ENCODE measurements around the gene CNOT2. TPM values are rescaled to one million over a fixed set of nuclear protein-coding genes. Genes with fewer than 3 reads are reported as not detected.

CNOT2 gene
- total RNA-seq, 4 donors from 2014 or later, result 64.1 to 107 (median 71.6) TPM

GRCh38 chr12:70306676-70307075 is 63.4 kb downstream of the CNOT2 start:
- in situ Hi-C loops (cut with MboI; ENCODE audit: low sequenced_read_pairs in 4 of 4) (no loop called here), intact Hi-C loops (cut with DNase I; ENCODE audit: low total_unique reads) (no loop called here)
- ATAC-seq (no peak), DNase-seq (no peak)
- no peaks in the 10 kb centered on the region for H3K27me3 ChIP-seq
- TF ChIP-seq POLR2A (IDR thresholded peaks at IDR 0.05), result no peak
- H3K27ac ChIP-seq, result no peak overlapping the region
- no peak overlapping the region for H3K4me3 ChIP-seq
- peaks cover 5 to 20% of the 10 kb centered on the region in 2 donors for H3K4me1 ChIP-seq
- no peaks in the 10 kb centered on the region for H3K9me3 ChIP-seq
- peaks cover 0 to under 1% of the 10 kb centered on the region in 2 donors for H3K36me3 ChIP-seq

GRCh38 chr12:70307868-70308267 is 64.6 kb downstream of the CNOT2 start:
- H3K36me3 ChIP-seq, result peaks cover 0 to 4% of the 10 kb centered on the region in 2 donors
- peaks cover 5 to 20% of the 10 kb centered on the region in 2 donors for H3K4me1 ChIP-seq
- no peak for ATAC-seq
- no peaks in the 10 kb centered on the region for H3K27me3 ChIP-seq
- intact Hi-C loops (cut with DNase I; ENCODE audit: low total_unique reads), result no loop called here
- no peak overlapping the region for H3K4me3 ChIP-seq
- H3K27ac ChIP-seq, result no peak overlapping the region
- DNase-seq, result no peak
- TF ChIP-seq CTCF (IDR thresholded peaks at IDR 0.05 in 4 of 5, conservative IDR thresholded peaks at IDR 0.05 in 1 of 5) (no peak), POLR2A (IDR thresholded peaks at IDR 0.05) (no peak)
- in situ Hi-C loops (cut with MboI; ENCODE audit: low sequenced_read_pairs in 4 of 4), result no loop called here
- no peaks in the 10 kb centered on the region for H3K9me3 ChIP-seq

- intact Hi-C loops (cut with DNase I; ENCODE audit: low total_unique reads), result no loop called here
- ATAC-seq (no peak), DNase-seq (no peak)
- H3K36me3 ChIP-seq, result peaks cover 0 to 4% of the 10 kb centered on the region in 2 donors
- in situ Hi-C loops (cut with MboI; ENCODE audit: low sequenced_read_pairs in 4 of 4), result no loop called here
- no peak for TF ChIP-seq CTCF (IDR thresholded peaks at IDR 0.05 in 4 of 5, conservative IDR thresholded peaks at IDR 0.05 in 1 of 5)
- TF ChIP-seq POLR2A (IDR thresholded peaks at IDR 0.05), result no peak
- H3K4me1 ChIP-seq, result peaks cover 5 to 13% of the 10 kb centered on the region in 2 donors
- H3K4me3 ChIP-seq, result no peak overlapping the region
- no peaks in the 10 kb centered on the region for H3K27me3 ChIP-seq
- H3K27ac ChIP-seq, result no peak overlapping the region
- no peaks in the 10 kb centered on the region for H3K9me3 ChIP-seq
Observed at GRCh38 chr12:70309348-70309747, 66.1 kb downstream of the CNOT2 start.

GRCh38 chr12:70314145-70314544 is 70.9 kb downstream of the CNOT2 start:
- no peak overlapping the region for H3K4me3 ChIP-seq
- H3K4me1 ChIP-seq, result peaks cover 0 to 5% of the 10 kb centered on the region in 2 donors
- ATAC-seq (no peak), DNase-seq (no peak)
- no peaks in the 10 kb centered on the region for H3K9me3 ChIP-seq
- intact Hi-C loops (cut with DNase I; ENCODE audit: low total_unique reads), result loop anchor here (10.0 kb wide), 1 partner anchor 69 kb away; the partner anchor contains the start of gene CNOT2
- in situ Hi-C loops (cut with MboI; ENCODE audit: low sequenced_read_pairs in 4 of 4), result no loop called here
- peaks cover 0 to 4% of the 10 kb centered on the region in 2 donors for H3K36me3 ChIP-seq
- H3K27ac ChIP-seq, result no peak overlapping the region
- H3K27me3 ChIP-seq, result no peaks in the 10 kb centered on the region
- TF ChIP-seq CTCF (IDR thresholded peaks at IDR 0.05 in 4 of 5, conservative IDR thresholded peaks at IDR 0.05 in 1 of 5), result no peak

- ATAC-seq, result no peak
- in situ Hi-C loops (cut with MboI; ENCODE audit: low sequenced_read_pairs in 4 of 4), result no loop called here
Observed at GRCh38 chr12:70317781-70318180, 74.5 kb downstream of the CNOT2 start.

More at GRCh38 chr12:70317781-70318180, 74.5 kb downstream of the CNOT2 start:
- no peak overlapping the region for H3K27ac ChIP-seq
- H3K4me1 ChIP-seq, result peaks cover 0 to 9% of the 10 kb centered on the region in 2 donors
- no peaks in the 10 kb centered on the region for H3K9me3 ChIP-seq
- intact Hi-C loops (cut with DNase I; ENCODE audit: low total_unique reads), result loop anchor here (5.0 to 10.0 kb wide), 2 partner anchors 40 to 73 kb away; partner anchors contain the start of gene CNOT2
- H3K4me3 ChIP-seq, result no peak overlapping the region
- TF ChIP-seq POLR2A (IDR thresholded peaks at IDR 0.05), result no peak
- TF ChIP-seq CTCF (IDR thresholded peaks at IDR 0.05 in 4 of 5, conservative IDR thresholded peaks at IDR 0.05 in 1 of 5), result no peak
- no peaks in the 10 kb centered on the region for H3K27me3 ChIP-seq
- peaks cover 0 to 4% of the 10 kb centered on the region in 2 donors for H3K36me3 ChIP-seq
- DNase-seq, result no peak

All from gastrocnemius medialis (tissue), 4 donors.